ENCODE data around the gene GPR78.
"Not testable (repeated sequence)": the region's sequence is repeated elsewhere in the genome, so short reads cannot be mapped to it uniquely, and the experiment has no call there.

GPR78 gene

DNA sequence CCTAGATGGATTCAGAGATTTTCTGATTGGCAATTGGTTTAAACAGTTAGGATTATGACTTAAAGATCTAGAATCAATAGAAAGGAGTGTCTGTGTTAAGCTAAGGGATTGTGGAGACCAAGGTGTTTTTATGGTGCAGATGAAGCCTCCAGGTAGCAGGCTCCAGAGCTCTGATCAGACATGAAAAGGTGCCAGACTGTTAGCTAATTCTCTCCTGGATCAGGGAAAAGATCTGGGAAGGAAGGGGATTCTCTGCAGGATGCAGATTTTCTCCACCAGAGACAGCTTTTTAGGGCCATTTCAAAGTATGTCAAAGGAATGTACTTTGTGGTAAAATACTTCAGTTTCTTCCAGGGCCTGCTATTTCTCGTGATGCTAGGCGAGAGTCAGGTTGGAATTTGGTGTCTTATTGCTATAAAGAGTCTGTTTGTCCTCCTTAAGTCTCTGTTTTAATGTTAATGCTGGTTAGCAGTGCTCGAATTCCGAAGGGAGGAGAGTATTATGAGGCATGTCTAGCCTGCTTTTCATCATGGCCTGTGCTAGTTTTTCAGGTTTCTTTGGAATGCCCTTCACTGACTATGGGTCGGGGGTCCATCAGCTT is 12.0 kb upstream of the GPR78 start:
- DNase-seq: no peak

DNA sequence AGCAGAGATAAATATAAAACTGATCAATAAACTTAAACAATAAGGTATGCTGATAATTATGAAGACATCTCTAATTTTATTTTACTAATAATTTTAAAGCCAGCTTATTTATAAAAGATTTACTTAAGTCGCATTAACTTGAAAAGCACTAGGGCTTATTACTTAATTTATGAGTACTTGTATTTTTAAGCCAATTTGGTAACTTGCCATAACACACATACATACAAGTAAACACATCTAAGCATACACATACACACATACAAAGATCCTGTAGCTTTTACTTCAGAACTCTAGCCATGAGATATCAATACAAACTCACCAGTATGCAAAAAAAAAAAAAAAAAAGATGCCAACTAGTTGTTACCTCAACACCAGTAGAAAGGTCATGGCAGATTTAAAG is 10.0 kb upstream of the GPR78 start:
- DNase-seq: no peak

DNA sequence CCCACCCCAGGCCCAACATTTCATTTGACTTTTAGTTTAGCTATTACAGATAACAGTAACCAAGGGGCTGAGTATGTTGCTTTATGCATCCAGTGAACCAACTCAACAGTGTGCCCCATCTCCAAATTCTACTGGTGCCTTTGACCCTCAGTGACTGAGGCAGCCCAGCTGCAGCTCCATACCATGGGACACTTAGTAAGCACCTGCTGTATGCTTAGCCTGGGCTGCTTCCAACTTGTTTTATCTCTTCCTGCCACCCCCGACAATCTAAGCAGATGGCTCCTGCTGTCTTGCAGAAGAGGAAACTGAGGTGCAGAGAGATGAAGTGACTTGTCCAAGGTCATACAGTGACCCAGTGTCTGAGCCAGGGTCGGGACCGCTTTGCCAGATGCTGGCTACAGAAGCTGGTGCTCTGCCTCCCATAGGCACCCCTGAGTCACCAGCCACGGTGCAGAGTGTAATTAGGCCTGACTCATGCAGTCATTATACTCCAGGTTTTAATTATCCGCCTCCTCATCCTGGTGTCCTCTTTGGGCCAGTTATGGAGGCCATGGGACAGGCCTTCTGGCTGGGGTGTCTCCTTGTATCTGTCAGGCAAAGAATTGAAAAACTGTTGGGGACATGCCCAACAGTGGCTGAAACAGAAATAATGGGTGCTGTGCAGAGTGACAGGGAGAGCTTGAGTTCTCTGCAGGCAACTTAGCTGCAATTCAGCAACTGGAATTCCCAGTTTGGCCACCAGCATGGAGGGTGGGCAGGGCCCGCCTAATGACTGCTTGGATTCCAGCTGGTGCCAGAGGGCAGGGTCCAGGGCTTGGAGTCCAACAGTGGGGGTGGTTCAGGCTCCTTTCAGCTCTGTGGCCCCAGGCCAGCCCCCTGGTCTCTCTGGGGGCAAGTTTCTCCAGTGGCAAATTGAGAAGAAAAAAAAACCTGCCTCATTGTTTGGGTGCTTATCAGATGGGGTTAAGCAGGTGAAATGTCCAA is 8.2 kb upstream of the GPR78 start:
- DNase-seq: no peak

DNA sequence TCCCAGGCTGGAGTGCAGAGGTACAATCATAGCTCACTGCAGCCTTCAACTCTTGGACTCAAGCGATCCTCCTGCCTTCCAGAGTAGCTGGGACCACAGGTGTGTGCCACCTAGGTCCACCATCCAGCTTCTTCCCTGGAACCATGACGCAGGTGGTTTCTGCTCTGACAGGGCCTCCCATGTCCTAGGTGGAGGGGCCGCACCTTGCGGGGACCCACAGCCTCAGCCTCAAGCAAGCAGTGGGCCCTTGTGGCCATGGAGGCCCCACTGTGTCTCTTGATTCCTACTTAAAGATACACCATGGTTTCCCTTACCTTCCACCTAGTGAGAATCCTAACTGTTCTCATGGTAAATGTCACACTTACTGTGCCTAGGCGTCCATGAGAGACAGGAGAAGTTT is 6.9 kb upstream of the GPR78 start:
- no peak for DNase-seq

DNA sequence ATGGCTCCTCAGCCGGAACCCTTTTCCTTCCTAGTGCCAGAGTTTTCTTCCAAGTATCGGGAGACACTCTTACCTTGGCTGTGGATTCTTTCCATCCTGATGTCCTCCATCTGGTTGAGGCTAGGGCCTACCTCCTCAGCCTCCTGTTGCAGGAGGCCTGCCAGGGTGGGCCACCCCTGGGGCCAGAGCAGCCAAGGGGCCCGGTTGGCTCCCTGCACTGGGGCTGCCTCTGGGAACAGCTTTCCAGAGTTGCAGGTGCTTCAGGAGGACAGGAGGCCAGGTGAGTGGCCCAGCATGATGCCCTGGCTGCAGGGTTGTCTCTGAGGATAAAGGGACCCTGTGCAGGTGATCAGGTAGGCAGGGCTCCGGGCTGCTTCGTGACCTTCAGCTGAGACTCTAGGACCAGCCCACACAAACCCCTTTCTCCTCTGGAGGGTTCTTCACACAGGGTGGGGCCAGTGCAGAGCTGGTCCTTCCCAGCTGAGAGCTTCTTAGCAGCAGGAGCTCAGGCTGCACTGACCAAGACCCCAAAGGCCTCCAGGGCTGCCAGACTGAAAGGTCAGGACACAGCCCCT is 5.3 kb upstream of the GPR78 start:
- no peak for DNase-seq

- DNase-seq: no peak
Observed at GRCh38 chr4:8575457-8575856, 4.7 kb upstream of the GPR78 start.

DNA sequence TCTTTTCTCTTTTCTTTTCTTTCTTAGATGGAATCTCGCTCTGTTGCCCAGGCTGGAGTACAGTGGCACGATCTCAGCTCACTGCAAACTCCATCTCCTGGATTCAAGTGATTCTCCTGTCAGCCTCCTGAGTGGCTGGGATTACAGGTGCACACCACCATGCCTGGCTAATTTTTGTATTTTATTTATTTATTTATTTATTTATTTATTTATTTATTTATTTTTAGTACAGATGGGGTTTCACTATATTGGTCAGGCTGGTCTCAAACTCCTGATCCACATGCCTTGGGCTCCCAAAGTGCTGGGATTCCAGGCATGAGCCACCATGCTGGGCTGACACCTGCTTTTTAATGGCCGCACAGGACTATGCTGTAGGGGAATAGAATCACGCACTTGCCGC is 3.6 kb upstream of the GPR78 start:
- DNase-seq: not testable (repeated sequence)

DNA sequence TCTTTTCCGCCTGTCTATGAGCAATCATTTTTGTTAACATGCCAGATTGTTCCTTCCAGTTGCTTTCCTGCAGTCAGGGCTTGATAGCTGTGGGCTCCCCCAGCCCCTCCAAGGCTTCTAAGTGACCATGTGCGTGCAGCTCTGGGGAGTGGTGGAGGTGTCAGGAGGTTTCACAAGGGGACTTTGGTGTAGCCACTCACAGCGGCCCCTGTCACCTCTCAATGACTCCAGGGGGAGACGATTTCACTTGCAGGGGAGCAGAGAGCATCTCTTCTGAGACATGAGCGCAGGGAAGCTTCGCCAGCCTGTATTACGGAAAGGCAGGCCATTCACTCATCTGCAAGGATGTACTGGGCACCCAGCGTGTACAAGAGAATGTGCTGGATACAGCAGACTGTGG is 3.1 kb upstream of the GPR78 start:
- DNase-seq: no peak

DNA sequence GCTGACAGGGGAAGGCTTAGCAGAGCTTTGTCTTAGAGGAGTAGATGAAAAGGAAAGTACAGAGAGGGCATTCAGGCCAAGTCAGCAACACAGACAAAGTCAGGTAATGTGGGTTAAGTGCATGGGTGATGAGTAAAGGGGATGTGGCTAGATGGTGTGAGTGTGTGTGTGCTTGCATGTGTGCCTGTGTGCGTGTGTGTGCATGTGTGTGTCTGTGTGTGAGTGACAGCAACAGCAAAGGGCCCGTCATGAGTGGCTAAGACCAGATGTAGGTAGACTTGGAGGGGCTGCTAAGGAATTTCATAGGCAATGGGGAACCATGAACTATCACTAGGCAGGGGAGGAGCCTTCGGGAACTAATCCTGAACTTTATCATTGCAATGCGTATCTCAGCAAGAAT is 2.2 kb upstream of the GPR78 start:
- no peak for DNase-seq

- no peak for DNase-seq
Observed at GRCh38 chr4:8578717-8579116, 1.5 kb upstream of the GPR78 start.

- no peak for DNase-seq
Observed at GRCh38 chr4:8579526-8580320, 469 bp upstream of the GPR78 start.

GRCh38 chr4:8581094-8581861 is 1.1 kb downstream of the GPR78 start:
- no peak for DNase-seq

DNA sequence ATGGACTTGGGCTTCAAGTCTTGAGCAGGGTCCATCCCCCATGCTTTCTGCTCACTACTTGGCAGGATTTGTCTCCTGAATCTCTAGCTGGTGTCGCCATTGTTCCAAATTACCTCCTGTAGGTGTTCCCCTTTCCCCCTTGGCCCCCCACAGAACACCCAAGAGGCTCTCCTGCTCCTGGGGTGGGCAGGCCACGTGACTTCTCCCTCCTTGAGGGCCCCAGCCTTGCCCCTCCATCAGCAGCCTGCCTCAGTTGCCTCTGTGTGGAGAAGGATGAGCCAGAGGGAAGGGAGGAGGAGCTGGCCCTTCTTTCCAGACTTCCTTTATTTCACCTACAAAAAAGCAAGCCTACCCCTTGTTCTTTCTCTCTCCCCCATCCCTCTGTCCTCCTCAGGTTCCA is 1.8 kb downstream of the GPR78 start:
- DNase-seq: no peak

DNA sequence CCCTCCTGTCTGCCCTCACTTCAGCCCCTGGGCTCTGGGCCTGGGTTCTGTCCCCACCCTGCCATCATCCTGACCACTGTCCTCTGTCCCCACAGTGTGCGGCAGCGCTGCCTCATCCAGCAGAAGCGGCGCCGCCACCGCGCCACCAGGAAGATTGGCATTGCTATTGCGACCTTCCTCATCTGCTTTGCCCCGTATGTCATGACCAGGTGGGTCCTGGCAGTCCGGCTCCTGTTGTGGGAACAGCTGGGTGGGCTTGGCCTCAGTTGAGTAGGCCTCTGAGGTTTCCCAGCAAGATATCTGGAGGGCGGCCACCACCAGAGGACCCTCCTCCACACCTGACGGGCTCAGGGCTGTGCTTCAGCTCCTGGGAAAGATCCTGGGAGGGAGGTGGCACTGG is 2.2 kb downstream of the GPR78 start:
- DNase-seq: no peak

DNA sequence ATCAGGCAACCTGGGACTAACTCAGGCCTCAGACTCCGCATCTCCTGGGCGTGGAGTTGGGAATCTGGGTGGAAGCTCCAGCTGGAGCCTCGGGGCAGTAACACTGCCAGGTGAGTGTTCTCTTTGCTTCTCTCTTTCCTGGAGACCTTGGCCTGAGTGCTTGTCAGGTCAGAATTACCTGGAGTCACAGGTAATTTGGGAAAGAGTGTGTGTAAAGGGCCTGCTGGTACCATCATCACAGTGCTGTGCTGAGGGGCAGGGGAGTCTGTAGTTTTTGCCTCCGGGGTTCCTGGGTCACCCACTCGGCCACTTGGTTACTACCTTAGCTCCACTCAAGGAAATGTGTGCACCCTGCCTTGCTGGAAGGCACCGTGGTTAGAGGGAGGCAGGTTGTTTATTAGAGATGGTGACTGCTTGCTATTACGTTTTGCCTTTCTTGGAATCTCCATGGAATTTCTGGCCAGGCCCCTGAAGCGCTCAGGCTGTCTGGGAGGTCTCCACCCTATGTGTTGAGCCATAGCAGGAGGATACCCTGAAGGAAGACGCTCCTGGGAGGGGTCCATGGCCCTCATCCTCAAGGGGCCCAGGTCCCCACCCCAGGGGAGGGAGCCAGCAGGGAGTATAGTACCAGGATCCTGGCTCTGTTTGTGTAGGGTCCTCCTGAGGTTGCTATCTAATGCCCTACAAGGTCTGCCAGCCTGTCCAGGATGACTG is 2.9 kb downstream of the GPR78 start:
- DNase-seq: no peak

GRCh38 chr4:8583655-8584025 is 3.4 kb downstream of the GPR78 start:
- no peak for DNase-seq

- DNase-seq: no peak
Observed at GRCh38 chr4:8585186-8585585, 5.0 kb downstream of the GPR78 start.

- no peak for DNase-seq
Observed at GRCh38 chr4:8585721-8586212, 5.6 kb downstream of the GPR78 start.

DNA sequence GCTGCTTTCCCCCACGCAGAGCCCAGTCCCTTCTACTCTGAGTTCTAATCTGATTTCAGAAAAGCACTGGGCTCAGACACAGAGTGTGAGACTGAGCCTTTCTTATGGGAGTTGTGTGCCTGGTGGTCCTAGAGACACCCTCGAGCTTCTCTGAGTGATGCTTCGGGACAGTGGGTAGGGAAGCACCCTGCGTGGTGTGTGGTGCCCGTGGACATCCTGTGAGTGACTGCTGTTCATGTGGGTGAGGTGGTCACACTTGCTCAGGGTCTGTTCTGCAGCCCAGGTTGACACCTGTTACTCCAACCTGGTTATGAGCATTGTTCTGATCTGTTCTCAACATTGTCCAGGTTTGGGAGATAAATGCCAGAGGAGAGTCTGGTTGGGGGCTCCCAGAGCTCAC is 6.1 kb downstream of the GPR78 start:
- DNase-seq: no peak

DNA sequence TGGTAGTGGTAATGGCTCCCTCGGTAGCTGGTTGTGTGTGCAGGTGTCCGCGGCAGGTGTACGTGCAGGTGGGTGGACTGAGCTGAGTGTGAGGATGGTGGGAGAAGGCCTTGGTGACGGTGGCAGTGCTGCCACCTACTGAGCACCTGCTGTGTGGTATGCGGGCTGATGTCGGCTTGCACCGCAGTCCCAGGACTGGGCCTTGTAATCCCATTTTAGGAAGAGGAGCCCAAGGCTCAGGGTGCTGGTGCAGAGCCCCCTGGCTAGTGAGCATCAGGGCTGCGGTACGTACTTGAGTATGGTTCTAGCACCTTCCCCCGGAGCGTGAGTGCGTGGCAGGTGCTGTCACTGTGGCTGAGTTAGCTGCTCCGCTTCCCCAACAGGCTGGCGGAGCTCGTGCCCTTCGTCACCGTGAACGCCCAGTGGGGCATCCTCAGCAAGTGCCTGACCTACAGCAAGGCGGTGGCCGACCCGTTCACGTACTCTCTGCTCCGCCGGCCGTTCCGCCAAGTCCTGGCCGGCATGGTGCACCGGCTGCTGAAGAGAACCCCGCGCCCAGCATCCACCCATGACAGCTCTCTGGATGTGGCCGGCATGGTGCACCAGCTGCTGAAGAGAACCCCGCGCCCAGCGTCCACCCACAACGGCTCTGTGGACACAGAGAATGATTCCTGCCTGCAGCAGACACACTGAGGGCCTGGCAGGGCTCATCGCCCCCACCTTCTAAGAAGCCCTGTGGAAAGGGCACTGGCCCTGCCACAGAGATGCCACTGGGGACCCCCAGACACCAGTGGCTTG is 6.7 kb downstream of the GPR78 start:
- no peak for DNase-seq

All from effector CD8-positive, alpha-beta T cell (primary cell).